PC-9 (cell line): ENCODE data around the gene TPCN2. TPM values are rescaled to one million over a fixed set of nuclear protein-coding genes. Genes with fewer than 3 reads are reported as not detected.

ENCODE experiments used
- BruUV-seq: library from RNA; stranded (reverse); fragments of 400-500 nt; replicated peaks from 2 replicates; lab custom pipeline; 2021; lab: Mats Ljungman, UMichigan
- CTCF ChIA-PET: fragments of 300-600 bp; sonication (Branson Sonifier 250); formaldehyde crosslinking; loops from one replicate; lab custom pipeline; 2022; ENCODE audit warnings: antibody characterized with exemption; lab: Charles Lee
- POLR2A ChIA-PET: fragments of 300-600 bp; sonication (Branson Sonifier 250); formaldehyde crosslinking; loops from one replicate; lab custom pipeline; 2022; ENCODE audit warnings: antibody characterized with exemption; ENCODE audit not compliant: unreplicated experiment; lab: Charles Lee
- DNase-seq, 2 experiments: peaks; one replicate each; pipeline versions ENCODE4 v3.0.0 to v3.0.0-alpha.2; 2015 to 2022; ENCODE audit warnings: mixed read lengths in 1 of 2
- H2AFZ ChIP-seq: fragments of 200-600 bp; sonication (generic); 2 replicates; pipeline ENCODE4 v1.8.1; 2017; ENCODE audit warnings: antibody characterized with exemption
- H3F3A ChIP-seq: fragments of 200-600 bp; sonication (generic); 2 replicates; pipeline ENCODE4 v1.8.1; 2017; ENCODE audit warnings: antibody characterized with exemption, mild to moderate bottlenecking, low read depth; ENCODE audit not compliant: insufficient read depth
- H3K27ac ChIP-seq: fragments of 200-600 bp; sonication (generic); 2 replicates; pipeline ENCODE4 v1.6.1; 2016; ENCODE audit warnings: mixed run types
- H3K27me3 ChIP-seq: fragments of 200-600 bp; sonication (generic); 2 replicates; pipeline ENCODE4 v1.6.1; 2016; ENCODE audit warnings: low read depth, mixed run types; ENCODE audit not compliant: insufficient read depth
- H3K36me3 ChIP-seq: fragments of 200-600 bp; sonication (generic); 2 replicates; pipeline ENCODE4 v1.6.1; 2016; ENCODE audit warnings: low read depth, mixed run types
- H3K4me1 ChIP-seq: fragments of 200-600 bp; sonication (generic); replicated peaks from 2 replicates; pipeline ENCODE4 v1.6.1; 2016; ENCODE audit warnings: mixed run types; ENCODE audit not compliant: insufficient read depth
- H3K4me2 ChIP-seq: fragments of 200-600 bp; sonication (generic); 2 replicates; pipeline ENCODE4 v1.6.1; 2017; ENCODE audit warnings: mixed run types
- H3K4me3 ChIP-seq: fragments of 200-600 bp; sonication (generic); 2 replicates; pipeline ENCODE4 v1.6.1; 2016; ENCODE audit warnings: mixed run types
- H3K79me2 ChIP-seq: fragments of 200-600 bp; sonication (generic); 2 replicates; pipeline ENCODE4 v1.6.1; 2017; ENCODE audit warnings: low read depth, mixed run types
- H3K9me2 ChIP-seq: fragments of 200-600 bp; sonication (generic); 2 replicates; pipeline ENCODE4 v1.8.1; 2017; ENCODE audit warnings: mild to moderate bottlenecking; ENCODE audit not compliant: insufficient read depth
- H3K9me3 ChIP-seq: fragments of 200-600 bp; sonication (generic); 2 replicates; pipeline ENCODE4 v1.8.1; 2016; ENCODE audit warnings: low read depth; ENCODE audit not compliant: insufficient read depth
- H4K20me1 ChIP-seq: fragments of 200-600 bp; sonication (generic); 2 replicates; pipeline ENCODE4 v1.8.1; 2017; ENCODE audit not compliant: insufficient read depth
- EZH2 ChIP-seq: fragments of 200-600 bp; sonication (generic); IDR thresholded peaks from 2 replicates; pipeline ENCODE4 v1.8.0; 2017; ENCODE audit warnings: antibody characterized with exemption, low read depth
- intact Hi-C: fragments of 100-400 bp; cut with micrococcal nuclease; formaldehyde crosslinking; loops from one replicate; pipeline ENCODE4 v1.10.0; 2022; ENCODE audit not compliant: unreplicated experiment
- total RNA-seq: library from RNA; stranded (reverse); gene quantifications from 2 replicates; pipeline ENCODE4 v1.2.3, GENCODE V29; 2021
- TF ChIP-seq, protein P1 (sequence below): fragments of 200-600 bp; sonication (generic); conservative IDR thresholded peaks from 2 replicates; pipeline ENCODE4 v1.6.1; 2017; ENCODE audit warnings: mixed run types, antibody characterized with exemption, mild to moderate bottlenecking, moderate library complexity

Gene TPCN2
- total RNA-seq, 1 experiment from 2014 or later, result 24.8 TPM

DNA sequence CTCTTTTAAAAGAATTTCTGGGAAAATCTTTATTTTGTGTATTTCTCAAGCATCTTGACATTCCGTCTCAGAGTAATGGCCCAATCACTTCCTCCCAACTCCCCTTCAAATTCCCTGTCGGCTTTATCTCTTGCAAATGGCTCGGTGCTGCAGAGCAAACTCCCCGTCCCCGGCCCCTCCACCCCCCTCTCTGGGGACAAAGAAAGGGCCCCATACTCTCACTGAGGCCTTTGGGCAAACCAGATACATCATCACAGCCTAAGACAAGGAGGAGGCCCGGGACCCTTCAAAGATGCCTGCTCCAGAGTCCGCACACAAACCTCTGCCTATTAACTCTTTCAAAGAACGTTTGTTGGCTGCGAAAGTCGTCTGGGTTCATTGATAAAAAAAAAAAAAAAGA lies 103.1 kb downstream of the TPCN2 start:
- H3K27me3 ChIP-seq, result no peaks in the 10 kb centered on the region
- ChIA-PET CTCF (no interaction called here), POLR2A (no interaction called here)
- H2AFZ ChIP-seq, result no peak overlapping the region
- no peaks in the 10 kb centered on the region; the same call in 1 of the 2 replicates for H3F3A ChIP-seq
- intact Hi-C loops, result no loop called here
- H4K20me1 ChIP-seq, result no peaks in the 10 kb centered on the region
- H3K4me2 ChIP-seq, result no peak overlapping the region
- H3K4me1 ChIP-seq, result peaks cover 12% of the 10 kb centered on the region
- peaks cover 8% of the 10 kb centered on the region; the same call in 1 of the 2 replicates for H3K9me3 ChIP-seq
- no TSS peak for BruUV-seq
- H3K9me2 ChIP-seq, result no peaks in the 10 kb centered on the region
- DNase-seq, result no peak
- TF ChIP-seq EZH2, result no peak
- TF ChIP-seq, protein P1, sequence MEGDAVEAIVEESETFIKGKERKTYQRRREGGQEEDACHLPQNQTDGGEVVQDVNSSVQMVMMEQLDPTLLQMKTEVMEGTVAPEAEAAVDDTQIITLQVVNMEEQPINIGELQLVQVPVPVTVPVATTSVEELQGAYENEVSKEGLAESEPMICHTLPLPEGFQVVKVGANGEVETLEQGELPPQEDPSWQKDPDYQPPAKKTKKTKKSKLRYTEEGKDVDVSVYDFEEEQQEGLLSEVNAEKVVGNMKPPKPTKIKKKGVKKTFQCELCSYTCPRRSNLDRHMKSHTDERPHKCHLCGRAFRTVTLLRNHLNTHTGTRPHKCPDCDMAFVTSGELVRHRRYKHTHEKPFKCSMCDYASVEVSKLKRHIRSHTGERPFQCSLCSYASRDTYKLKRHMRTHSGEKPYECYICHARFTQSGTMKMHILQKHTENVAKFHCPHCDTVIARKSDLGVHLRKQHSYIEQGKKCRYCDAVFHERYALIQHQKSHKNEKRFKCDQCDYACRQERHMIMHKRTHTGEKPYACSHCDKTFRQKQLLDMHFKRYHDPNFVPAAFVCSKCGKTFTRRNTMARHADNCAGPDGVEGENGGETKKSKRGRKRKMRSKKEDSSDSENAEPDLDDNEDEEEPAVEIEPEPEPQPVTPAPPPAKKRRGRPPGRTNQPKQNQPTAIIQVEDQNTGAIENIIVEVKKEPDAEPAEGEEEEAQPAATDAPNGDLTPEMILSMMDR, result no peak
- H3K27ac ChIP-seq, result no peak overlapping the region
- no peak overlapping the region for H3K4me3 ChIP-seq
- H3K36me3 ChIP-seq, result no peaks in the 10 kb centered on the region
- no peaks in the 10 kb centered on the region for H3K79me2 ChIP-seq

DNA sequence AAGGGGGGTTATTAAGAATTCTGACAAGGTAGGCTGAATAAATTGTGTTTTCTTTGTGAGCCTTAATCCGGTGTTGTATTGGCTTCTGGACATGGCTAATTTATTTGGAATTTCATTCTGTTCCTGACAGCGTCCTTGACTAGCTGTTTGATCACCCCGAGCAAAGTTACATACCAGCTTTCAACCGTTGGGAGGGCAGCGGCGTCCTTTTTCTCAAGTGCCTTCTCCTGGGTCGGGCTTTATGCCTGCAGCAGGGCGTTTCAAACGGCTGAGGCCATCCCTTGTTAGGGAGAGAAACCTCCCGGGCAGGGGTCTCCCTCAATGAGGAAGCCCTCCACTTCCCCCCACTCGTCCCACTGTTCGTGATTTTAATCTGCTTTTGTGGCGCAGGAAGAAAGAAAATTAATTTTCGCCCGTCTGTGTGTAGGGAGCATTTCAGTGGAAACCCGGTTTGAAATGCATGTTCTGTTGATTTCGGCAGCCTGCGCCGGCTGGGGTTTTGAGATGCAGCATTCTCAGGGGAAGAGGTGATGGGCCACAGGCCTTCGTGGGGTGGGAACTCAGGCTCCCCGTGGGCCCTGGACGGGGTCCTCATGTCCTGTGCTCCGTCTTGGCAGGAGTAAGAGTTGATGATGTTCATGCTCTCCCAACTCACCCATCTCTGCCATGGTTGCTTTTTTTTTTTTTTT lies 104.1 kb downstream of the TPCN2 start:
- H3K9me3 ChIP-seq, result peaks cover under 1% of the 10 kb centered on the region; the same call in 1 of the 2 replicates
- ChIA-PET CTCF (no interaction called here), POLR2A (no interaction called here)
- no peak for DNase-seq
- H3K79me2 ChIP-seq, result no peaks in the 10 kb centered on the region
- BruUV-seq, result no TSS peak
- no peaks in the 10 kb centered on the region for H4K20me1 ChIP-seq
- no peak overlapping the region for H3K4me2 ChIP-seq
- H3F3A ChIP-seq, result no peaks in the 10 kb centered on the region; the same call in 1 of the 2 replicates
- no peak overlapping the region for H2AFZ ChIP-seq
- H3K27me3 ChIP-seq, result no peaks in the 10 kb centered on the region
- no peak overlapping the region for H3K4me3 ChIP-seq
- H3K4me1 ChIP-seq, result peaks cover 15% of the 10 kb centered on the region
- TF ChIP-seq, protein P1, result no peak
- no peak for TF ChIP-seq EZH2
- no peaks in the 10 kb centered on the region for H3K9me2 ChIP-seq
- intact Hi-C loops, result no loop called here
- no peak overlapping the region for H3K27ac ChIP-seq
- H3K36me3 ChIP-seq, result no peaks in the 10 kb centered on the region

DNA sequence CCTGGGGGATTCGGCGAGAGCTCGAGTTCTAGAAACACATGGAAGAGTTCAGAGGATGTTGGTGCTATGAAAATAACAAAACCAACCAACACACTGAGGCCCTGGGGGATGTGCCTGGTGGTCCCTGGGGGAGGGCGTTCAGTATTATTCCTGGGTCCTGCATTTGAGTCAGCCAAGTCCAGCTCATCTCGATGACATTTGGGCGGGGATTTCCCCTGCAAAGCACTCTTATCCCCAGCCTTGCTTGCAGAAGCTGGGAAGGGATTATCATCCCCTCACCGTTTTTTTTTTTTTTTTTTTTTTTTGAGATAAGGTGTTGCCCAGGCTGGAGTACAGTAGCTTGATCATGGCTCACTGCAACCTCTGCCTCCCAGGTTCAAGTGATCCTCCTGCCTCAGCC lies 104.9 kb downstream of the TPCN2 start:
- H3K9me2 ChIP-seq, result no peaks in the 10 kb centered on the region
- no peak overlapping the region for H2AFZ ChIP-seq
- H3K27ac ChIP-seq, result no peak overlapping the region
- CTCF ChIA-PET, result no interaction called here
- TF ChIP-seq, protein P1, result no peak
- no peak for TF ChIP-seq EZH2
- intact Hi-C loops, result no loop called here
- no peak overlapping the region for H3K4me2 ChIP-seq
- peaks cover 15% of the 10 kb centered on the region for H3K4me1 ChIP-seq
- no peaks in the 10 kb centered on the region for H3K27me3 ChIP-seq
- POLR2A ChIA-PET, result no interaction called here
- BruUV-seq, result no TSS peak
- H3K36me3 ChIP-seq, result no peaks in the 10 kb centered on the region
- no peaks in the 10 kb centered on the region for H3K79me2 ChIP-seq
- no peak for DNase-seq
- no peaks in the 10 kb centered on the region for H4K20me1 ChIP-seq
- no peaks in the 10 kb centered on the region for H3K9me3 ChIP-seq
- no peaks in the 10 kb centered on the region; the same call in 1 of the 2 replicates for H3F3A ChIP-seq
- H3K4me3 ChIP-seq, result no peak overlapping the region
